Endothelial cell (in vitro differentiated cells): ENCODE results near the gene TMED3. TPM values are rescaled to one million over a fixed set of nuclear protein-coding genes. Genes with fewer than 3 reads are reported as not detected.

Source experiments
- DNase-seq: peaks from one replicate; pipeline ENCODE4 v3.0.0; 2021; ENCODE audit warnings: low spot score
- H3K27ac Mint-ChIP-seq: one replicate; pipeline ENCODE4 v1.8.0; 2021; ENCODE audit warnings: mixed read lengths, inconsistent platforms; ENCODE audit not compliant: unreplicated experiment
- H3K27me3 Mint-ChIP-seq: one replicate; pipeline ENCODE4 v1.8.0; 2021; ENCODE audit warnings: mild to moderate bottlenecking, moderate library complexity, mixed read lengths, inconsistent platforms; ENCODE audit not compliant: unreplicated experiment
- H3K36me3 Mint-ChIP-seq: one replicate; pipeline ENCODE4 v1.8.0; 2021; ENCODE audit warnings: mild to moderate bottlenecking, low read depth, mixed read lengths, inconsistent platforms; ENCODE audit not compliant: unreplicated experiment
- H3K4me1 Mint-ChIP-seq: one replicate; pipeline ENCODE4 v1.8.0; 2021; ENCODE audit warnings: mild to moderate bottlenecking, mixed read lengths, inconsistent platforms; ENCODE audit not compliant: unreplicated experiment
- H3K4me3 Mint-ChIP-seq: one replicate; pipeline ENCODE4 v1.8.0; 2021; ENCODE audit warnings: mild to moderate bottlenecking, mixed read lengths, inconsistent platforms; ENCODE audit not compliant: unreplicated experiment
- H3K9me3 Mint-ChIP-seq: one replicate; pipeline ENCODE4 v1.8.0; 2021; ENCODE audit warnings: mixed read lengths, inconsistent platforms; ENCODE audit not compliant: unreplicated experiment
- CTCF ChIP-seq: fragments of 200-600 bp; sonication (generic); IDR thresholded peaks from one replicate; pipeline ENCODE4 v1.5.0; 2021; ENCODE audit warnings: antibody characterized with exemption; ENCODE audit not compliant: unreplicated experiment
- total RNA-seq: library from RNA; stranded (reverse); fragmentation: NEBNext Ultra II Directional; extraction: Animal tissue kit (Norgen Biotek cat#: 25700); gene quantifications from one replicate; pipeline ENCODE4 v1.2.1, GENCODE V29; 2021; ENCODE audit not compliant: unreplicated experiment

Gene TMED3
- total RNA-seq, 1 donor from 2014 or later = 45.3 TPM

GRCh38 chr15:79339588-79340314, 28.8 kb downstream of the TMED3 start:
- H3K27me3 Mint-ChIP-seq = peaks cover 1% of the 10 kb centered on the region
- TF ChIP-seq CTCF = peak; percentile 91
- H3K4me3 Mint-ChIP-seq = peak overlapping the region; percentile 54
- peak; percentile 18 for DNase-seq
- peaks cover 5% of the 10 kb centered on the region for H3K36me3 Mint-ChIP-seq
- no peak overlapping the region for H3K27ac Mint-ChIP-seq
- H3K9me3 Mint-ChIP-seq = no peaks in the 10 kb centered on the region
- H3K4me1 Mint-ChIP-seq = peaks cover 3% of the 10 kb centered on the region

- TF ChIP-seq CTCF = no peak
- no peak for DNase-seq
These were observed 29.3 kb downstream of the TMED3 start for GRCh38 chr15:79340315-79340602.

GRCh38 chr15:79341396-79341795, 30.5 kb downstream of the TMED3 start:
- no peak for TF ChIP-seq CTCF
- H3K9me3 Mint-ChIP-seq = no peaks in the 10 kb centered on the region
- H3K36me3 Mint-ChIP-seq = peaks cover 5% of the 10 kb centered on the region
- peaks cover 1% of the 10 kb centered on the region for H3K27me3 Mint-ChIP-seq
- DNase-seq = no peak
- no peak overlapping the region for H3K27ac Mint-ChIP-seq
- peaks cover 3% of the 10 kb centered on the region for H3K4me1 Mint-ChIP-seq
- H3K4me3 Mint-ChIP-seq = no peak overlapping the region

More at GRCh38 chr15:79340315-79340602, 29.3 kb downstream of the TMED3 start:
- Mint-ChIP-seq H3K27ac (no peak overlapping the region), H3K36me3 (peaks cover 5% of the 10 kb centered on the region), H3K4me1 (peaks cover 3% of the 10 kb centered on the region), H3K27me3 (peaks cover 1% of the 10 kb centered on the region), H3K9me3 (no peaks in the 10 kb centered on the region), H3K4me3 (no peak overlapping the region)

- Mint-ChIP-seq H3K9me3 (no peaks in the 10 kb centered on the region), H3K4me3 (no peak overlapping the region), H3K36me3 (no peaks in the 10 kb centered on the region), H3K27me3 (no peaks in the 10 kb centered on the region), H3K4me1 (no peaks in the 10 kb centered on the region), H3K27ac (no peak overlapping the region)
- no peak for DNase-seq
- no peak for TF ChIP-seq CTCF
These were observed 38.6 kb downstream of the TMED3 start for GRCh38 chr15:79349525-79349924.

GRCh38 chr15:79352206-79352605, 41.3 kb downstream of the TMED3 start:
- no peak overlapping the region for H3K27ac Mint-ChIP-seq
- no peak overlapping the region for H3K4me3 Mint-ChIP-seq
- H3K27me3 Mint-ChIP-seq = no peaks in the 10 kb centered on the region
- no peaks in the 10 kb centered on the region for H3K4me1 Mint-ChIP-seq
- H3K9me3 Mint-ChIP-seq = no peaks in the 10 kb centered on the region
- no peaks in the 10 kb centered on the region for H3K36me3 Mint-ChIP-seq
- no peak for DNase-seq
- TF ChIP-seq CTCF = no peak
